ENCODE results near the gene TTC7B. TPM values are rescaled to one million over a fixed set of nuclear protein-coding genes. Genes with fewer than 3 reads are reported as not detected.

TTC7B gene
- total and polyA plus RNA-seq, 2 of the 8 experiments (the other 6 are each of a cell fraction or from before 2014, with no cell fraction given): 23.7 to 34.0 TPM

DNA sequence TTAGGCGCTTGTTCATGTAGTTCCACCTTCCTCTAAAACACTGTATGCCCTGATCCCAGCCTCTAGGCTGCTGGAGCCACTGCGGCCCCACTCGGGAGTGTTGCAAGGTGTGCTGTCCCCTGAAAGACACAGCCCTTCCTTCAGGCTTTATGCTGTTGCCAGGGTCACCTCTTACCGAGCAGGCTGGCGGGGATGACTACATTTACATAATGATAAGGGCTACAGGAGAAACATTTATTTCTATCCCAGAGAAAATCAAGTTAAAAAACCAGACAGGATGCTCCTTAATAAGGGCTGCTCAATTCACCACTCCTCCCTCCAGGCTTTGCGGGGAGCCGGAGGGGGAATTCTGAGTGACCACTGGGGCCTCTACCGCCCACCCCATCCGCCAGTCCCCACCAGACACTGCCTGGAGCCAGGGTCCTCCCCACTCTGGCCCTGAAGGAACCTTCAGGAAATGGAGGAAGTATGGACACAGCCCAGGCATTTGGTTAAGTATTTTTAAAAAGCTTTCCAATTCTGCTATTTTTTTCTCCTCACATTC is 200.6 kb downstream of the TTC7B start:
- Histone ChIP-seq H3K36me3 (ENCODE audit: control insufficient read depth in 2 of 4, insufficient read depth in 4 of 4, low read length in 3 of 4) (no peaks in the 10 kb centered on the region), H4K5ac (ENCODE audit: insufficient read length, low read depth, low read length) (no peak overlapping the region), H3K4me2 (ENCODE audit: insufficient read depth in 1 of 2, low read depth in 2 of 2, low read length in 2 of 2) (no peak overlapping the region), H3K27me3 (replicated peaks in 1 of 4; ENCODE audit: control insufficient read depth in 3 of 4, extremely low read depth in 1 of 4, insufficient read depth in 3 of 4, low read length in 3 of 4) (no peaks in the 10 kb centered on the region; a peak in 1 of 7 replicates), H2AK5ac (ENCODE audit: low read depth, low read length) (no peak overlapping the region), H3K4me1 (replicated peaks in 1 of 4; ENCODE audit: control insufficient read depth in 3 of 4, insufficient read depth in 4 of 4, low read length in 3 of 4) (peaks cover 4 to 15% (median 10%) of the 10 kb centered on the region in 4 experiments; a peak in 5 of 7 replicates), H2BK20ac (ENCODE audit: low read length) (no peak overlapping the region), H3K18ac (ENCODE audit: extremely low read depth, low read length) (no peak overlapping the region), H3K27ac (ENCODE audit: low read depth, low read length) (no peak overlapping the region), H3K9me3 (ENCODE audit: insufficient read depth in 2 of 2, low read depth in 1 of 2, low read length in 1 of 2) (no peaks in the 10 kb centered on the region), H3K14ac (ENCODE audit: insufficient read length) (no peak overlapping the region), H2BK120ac (replicated peaks; ENCODE audit: low read depth, low read length) (no peak overlapping the region), H3K9ac (replicated peaks in 1 of 4; ENCODE audit: extremely low read depth in 1 of 4, low read depth in 3 of 4, low read length in 3 of 4) (no peak overlapping the region), H3K56ac (replicated peaks; ENCODE audit: insufficient read length, low read depth, low read length) (no peak overlapping the region), H4K91ac (replicated peaks; ENCODE audit: insufficient read length, low read length) (no peak overlapping the region), H3K4me3 (ENCODE audit: extremely low read depth in 1 of 4, insufficient read depth in 2 of 4, low read depth in 3 of 4, low read length in 4 of 4) (no peak overlapping the region), H2BK12ac (ENCODE audit: low read depth, low read length) (no peak overlapping the region), H3K4ac (replicated peaks; ENCODE audit: insufficient read length, low read depth, low read length) (no peak overlapping the region), H4K8ac (ENCODE audit: extremely low read depth, insufficient read depth, low read length) (no peak overlapping the region), H2BK5ac (ENCODE audit: low read depth, low read length) (no peak overlapping the region), H4K20me1 (replicated peaks in 1 of 2; ENCODE audit: control insufficient read depth in 1 of 2, insufficient read depth in 2 of 2, low read length in 2 of 2) (no peaks in the 10 kb centered on the region), H3K23me2 (ENCODE audit: low read depth, low read length) (no peaks in the 10 kb centered on the region), H3K79me1 (ENCODE audit: low read depth, low read length) (no peaks in the 10 kb centered on the region), H3K23ac (ENCODE audit: insufficient read length) (no peak overlapping the region), H2AFZ (ENCODE audit: low read length) (no peak overlapping the region), H2BK15ac (ENCODE audit: low read length) (no peak overlapping the region), H3K79me2 (ENCODE audit: control insufficient read depth in 1 of 2, insufficient read depth in 2 of 2, low read length in 2 of 2) (no peaks in the 10 kb centered on the region)
- ChIA-PET POLR2A (ENCODE audit: partially characterized antibody) (interaction anchor here (0.7 to 1.0 kb wide), 2 partner anchors 23 to 132 kb away, joined by 3 read pairs; no protein-coding TSS in a partner anchor), CTCF (ENCODE audit: partially characterized antibody) (interaction anchor here (1.1 to 2.0 kb wide), 3 partner anchors 8 to 82 kb away, joined by 4 to 9 read pairs (median 4); no protein-coding TSS in a partner anchor)
- WGBS, 2 experiments (ENCODE audit: extremely low coverage in 1 of 2, insufficient coverage in 1 of 2, insufficient read length in 1 of 2, insufficient replicate concordance in 2 of 2, low coverage in 1 of 2, low lambda C conversion rate in 2 of 2, missing lambda C conversion rate in 1 of 2): 81% methylated on average over 9 of the region's 9 CpGs; no CpG with 5 or more reads in 1 of the 2 experiments
- FAIRE-seq (peak; percentile 60), DNase-seq (ENCODE audit: low read depth in 1 of 2, low spot score in 2 of 2) (no peak)
- TF ChIP-seq SP1 (IDR thresholded peaks at IDR 0.05; ENCODE audit: low read depth, low read length) (peak; percentile 64; the same call in 1 of the 2 replicates), SAP30 (IDR thresholded peaks at IDR 0.05; ENCODE audit: insufficient read depth, insufficient replicate concordance, low read length) (no peak)
